ENCODE measurements around the gene DMAC1. TPM values are rescaled to one million over a fixed set of nuclear protein-coding genes. Genes with fewer than 3 reads are reported as not detected.

DMAC1 gene
- total RNA-seq, 1 experiment from 2014 or later, result 49.6 TPM

- H3K36me3 Mint-ChIP-seq (ENCODE audit: insufficient read depth, unreplicated experiment), result peaks cover 8% of the 10 kb centered on the region
These were observed 10.8 kb downstream of the DMAC1 start for GRCh38 chr9:7788772-7789171.

GRCh38 chr9:7785813-7786212, 13.8 kb downstream of the DMAC1 start:
- DNase-seq (ENCODE audit: unreplicated experiment), result no peak
- BruUV-seq (replicated peaks), result no TSS peak
- Mint-ChIP-seq H3K27me3 (ENCODE audit: insufficient read depth, unreplicated experiment) (no peaks in the 10 kb centered on the region), H3K9me3 (ENCODE audit: unreplicated experiment) (no peaks in the 10 kb centered on the region), H3K36me3 (ENCODE audit: insufficient read depth, unreplicated experiment) (no peaks in the 10 kb centered on the region), H3K4me3 (ENCODE audit: unreplicated experiment) (no peak overlapping the region), H3K27ac (ENCODE audit: low read depth, unreplicated experiment) (no peak overlapping the region), H3K4me1 (ENCODE audit: insufficient read depth, unreplicated experiment) (no peaks in the 10 kb centered on the region)
- ChIA-PET POLR2A (no interaction called here), CTCF (no interaction called here)
- intact Hi-C loops (cut with micrococcal nuclease), result no loop called here
- TF ChIP-seq CTCF (IDR thresholded peaks at IDR 0.05; ENCODE audit: unreplicated experiment), result no peak

More at GRCh38 chr9:7788772-7789171, 10.8 kb downstream of the DMAC1 start:
- Mint-ChIP-seq H3K27ac (ENCODE audit: low read depth, unreplicated experiment) (no peak overlapping the region), H3K9me3 (ENCODE audit: unreplicated experiment) (no peaks in the 10 kb centered on the region), H3K4me3 (ENCODE audit: unreplicated experiment) (no peak overlapping the region), H3K27me3 (ENCODE audit: insufficient read depth, unreplicated experiment) (no peaks in the 10 kb centered on the region), H3K4me1 (ENCODE audit: insufficient read depth, unreplicated experiment) (no peaks in the 10 kb centered on the region)
- no peak for TF ChIP-seq CTCF (IDR thresholded peaks at IDR 0.05; ENCODE audit: unreplicated experiment)
- POLR2A ChIA-PET, result interaction anchor here (1.0 kb wide), 1 partner anchor 25 kb away, joined by 3 read pairs; no protein-coding TSS in a partner anchor
- no TSS peak for BruUV-seq (replicated peaks)
- CTCF ChIA-PET, result no interaction called here
- intact Hi-C loops (cut with micrococcal nuclease), result no loop called here
- no peak for DNase-seq (ENCODE audit: unreplicated experiment)

- ChIA-PET POLR2A (no interaction called here), CTCF (no interaction called here)
- Mint-ChIP-seq H3K9me3 (ENCODE audit: unreplicated experiment) (no peaks in the 10 kb centered on the region), H3K4me3 (ENCODE audit: unreplicated experiment) (no peak overlapping the region), H3K4me1 (ENCODE audit: insufficient read depth, unreplicated experiment) (no peaks in the 10 kb centered on the region), H3K27me3 (ENCODE audit: insufficient read depth, unreplicated experiment) (no peaks in the 10 kb centered on the region), H3K36me3 (ENCODE audit: insufficient read depth, unreplicated experiment) (no peaks in the 10 kb centered on the region), H3K27ac (ENCODE audit: low read depth, unreplicated experiment) (no peak overlapping the region)
- intact Hi-C loops (cut with micrococcal nuclease), result no loop called here
- TF ChIP-seq CTCF (IDR thresholded peaks at IDR 0.05; ENCODE audit: unreplicated experiment), result no peak
- no TSS peak for BruUV-seq (replicated peaks)
- DNase-seq (ENCODE audit: unreplicated experiment), result no peak
These were observed 15.1 kb downstream of the DMAC1 start for GRCh38 chr9:7784472-7784871.

- ChIA-PET CTCF (no interaction called here), POLR2A (no interaction called here)
- TF ChIP-seq CTCF (IDR thresholded peaks at IDR 0.05; ENCODE audit: unreplicated experiment), result no peak
- no peak for DNase-seq (ENCODE audit: unreplicated experiment)
- H3K27me3 Mint-ChIP-seq (ENCODE audit: insufficient read depth, unreplicated experiment), result no peaks in the 10 kb centered on the region
- no peaks in the 10 kb centered on the region for H3K9me3 Mint-ChIP-seq (ENCODE audit: unreplicated experiment)
- intact Hi-C loops (cut with micrococcal nuclease), result no loop called here
- H3K4me1 Mint-ChIP-seq (ENCODE audit: insufficient read depth, unreplicated experiment), result no peaks in the 10 kb centered on the region
- BruUV-seq (replicated peaks), result no TSS peak
- H3K4me3 Mint-ChIP-seq (ENCODE audit: unreplicated experiment), result no peak overlapping the region
- H3K27ac Mint-ChIP-seq (ENCODE audit: low read depth, unreplicated experiment), result no peak overlapping the region
- no peaks in the 10 kb centered on the region for H3K36me3 Mint-ChIP-seq (ENCODE audit: insufficient read depth, unreplicated experiment)
These were observed 15.9 kb downstream of the DMAC1 start for GRCh38 chr9:7783635-7784063.
